ACC112 (cell line): ENCODE measurements around the gene GOLGA1.

Experiments
- H2AFZ ChIP-seq: fragments of 200-600 bp; sonication (generic); one replicate; pipeline ENCODE4 v1.6.0; 2017; ENCODE audit warnings: antibody characterized with exemption, low read length; ENCODE audit not compliant: unreplicated experiment
- H3K27ac ChIP-seq: fragments of 200-600 bp; sonication (generic); 2 replicates; pipeline ENCODE4 v1.5.1; 2014; ENCODE audit warnings: low read depth, mild to moderate bottlenecking, antibody characterized with exemption, low read length, moderate library complexity
- H3K27me3 ChIP-seq: fragments of 200-600 bp; sonication (generic); 2 replicates; pipeline ENCODE4 v1.6.1; 2014; ENCODE audit warnings: mild to moderate bottlenecking, antibody characterized with exemption, low read length, moderate library complexity, mixed read lengths; ENCODE audit not compliant: insufficient read depth
- H3K36me3 ChIP-seq: fragments of 200-600 bp; sonication (generic); 2 replicates; pipeline ENCODE4 v1.6.1; 2016; ENCODE audit warnings: mild to moderate bottlenecking, antibody characterized with exemption, low read length, moderate library complexity, mixed read lengths; ENCODE audit not compliant: insufficient read depth
- H3K4me1 ChIP-seq: fragments of 200-600 bp; sonication (generic); one replicate; pipeline ENCODE4 v1.6.1; 2016; ENCODE audit warnings: low read length, mixed read lengths; ENCODE audit not compliant: insufficient read depth, unreplicated experiment, control insufficient read depth
- H3K4me3 ChIP-seq: fragments of 200-600 bp; sonication (generic); 2 replicates; pipeline ENCODE4 v1.5.1; 2014; ENCODE audit warnings: mild to moderate bottlenecking, low read depth, low read length
- H3K79me2 ChIP-seq: fragments of 200-600 bp; sonication (generic); one replicate; pipeline ENCODE4 v1.6.0; 2016; ENCODE audit warnings: low read length; ENCODE audit not compliant: control insufficient read depth, unreplicated experiment, insufficient read depth

Gene GOLGA1

GRCh38 chr9:124899845-124900244 is 41.0 kb downstream of the GOLGA1 start:
- no peak overlapping the region for H2AFZ ChIP-seq
- H3K4me3 ChIP-seq: no peak overlapping the region
- peaks cover 10% of the 10 kb centered on the region; the same call in 1 of the 2 replicates for H3K36me3 ChIP-seq
- H3K27ac ChIP-seq: no peak overlapping the region
- no peaks in the 10 kb centered on the region for H3K79me2 ChIP-seq
- H3K27me3 ChIP-seq: no peaks in the 10 kb centered on the region
- peaks cover 3% of the 10 kb centered on the region for H3K4me1 ChIP-seq

- Histone ChIP-seq H3K4me3 (no peak overlapping the region), H3K27ac (no peak overlapping the region), H3K4me1 (peaks cover 3% of the 10 kb centered on the region), H3K36me3 (peaks cover 12% of the 10 kb centered on the region; the same call in 1 of the 2 replicates), H3K27me3 (no peaks in the 10 kb centered on the region), H2AFZ (no peak overlapping the region), H3K79me2 (no peaks in the 10 kb centered on the region)
Measured at GRCh38 chr9:124897570-124898460, 43.1 kb downstream of the GOLGA1 start.

GRCh38 chr9:124894741-124895170 is 46.1 kb downstream of the GOLGA1 start:
- H3K27me3 ChIP-seq: no peaks in the 10 kb centered on the region
- H2AFZ ChIP-seq: no peak overlapping the region
- H3K27ac ChIP-seq: no peak overlapping the region
- H3K4me1 ChIP-seq: no peaks in the 10 kb centered on the region
- peaks cover 12% of the 10 kb centered on the region; the same call in 1 of the 2 replicates for H3K36me3 ChIP-seq
- H3K4me3 ChIP-seq: no peak overlapping the region
- no peaks in the 10 kb centered on the region for H3K79me2 ChIP-seq

GRCh38 chr9:124894035-124894740 is 46.7 kb downstream of the GOLGA1 start:
- Histone ChIP-seq H3K4me1 (no peaks in the 10 kb centered on the region), H3K27me3 (no peaks in the 10 kb centered on the region), H2AFZ (no peak overlapping the region), H3K79me2 (no peaks in the 10 kb centered on the region), H3K36me3 (peaks cover 9% of the 10 kb centered on the region; the same call in 1 of the 2 replicates), H3K4me3 (no peak overlapping the region), H3K27ac (no peak overlapping the region)

- Histone ChIP-seq H3K4me1 (no peaks in the 10 kb centered on the region), H3K27ac (no peak overlapping the region), H3K4me3 (no peak overlapping the region), H3K27me3 (no peaks in the 10 kb centered on the region), H3K79me2 (no peaks in the 10 kb centered on the region), H2AFZ (no peak overlapping the region), H3K36me3 (peaks cover 5% of the 10 kb centered on the region; the same call in 1 of the 2 replicates)
Measured at GRCh38 chr9:124890179-124890578, 50.7 kb downstream of the GOLGA1 start.

GRCh38 chr9:124889006-124889405 is 51.9 kb downstream of the GOLGA1 start:
- Histone ChIP-seq H3K27ac (no peak overlapping the region), H2AFZ (no peak overlapping the region), H3K79me2 (no peaks in the 10 kb centered on the region), H3K4me1 (peaks cover 5% of the 10 kb centered on the region), H3K4me3 (no peak overlapping the region), H3K36me3 (peaks cover 3% of the 10 kb centered on the region; the same call in 1 of the 2 replicates), H3K27me3 (no peaks in the 10 kb centered on the region)

GRCh38 chr9:124887832-124888231 is 53.1 kb downstream of the GOLGA1 start:
- no peak overlapping the region for H3K27ac ChIP-seq
- no peaks in the 10 kb centered on the region for H3K36me3 ChIP-seq
- H3K79me2 ChIP-seq: no peaks in the 10 kb centered on the region
- no peak overlapping the region for H2AFZ ChIP-seq
- peaks cover 5% of the 10 kb centered on the region for H3K4me1 ChIP-seq
- H3K27me3 ChIP-seq: no peaks in the 10 kb centered on the region
- no peak overlapping the region for H3K4me3 ChIP-seq

- H2AFZ ChIP-seq: no peak overlapping the region
- H3K27ac ChIP-seq: no peak overlapping the region
- peaks cover 3% of the 10 kb centered on the region; the same call in 1 of the 2 replicates for H3K36me3 ChIP-seq
- H3K79me2 ChIP-seq: no peaks in the 10 kb centered on the region
- H3K4me1 ChIP-seq: peaks cover 5% of the 10 kb centered on the region
- no peaks in the 10 kb centered on the region for H3K27me3 ChIP-seq
- no peak overlapping the region for H3K4me3 ChIP-seq
Measured at GRCh38 chr9:124886866-124887492, 53.9 kb downstream of the GOLGA1 start.

GRCh38 chr9:124886461-124886860 is 54.4 kb downstream of the GOLGA1 start:
- no peak overlapping the region for H3K27ac ChIP-seq
- H3K4me3 ChIP-seq: no peak overlapping the region
- H3K27me3 ChIP-seq: no peaks in the 10 kb centered on the region
- H3K79me2 ChIP-seq: no peaks in the 10 kb centered on the region
- no peak overlapping the region for H2AFZ ChIP-seq
- H3K36me3 ChIP-seq: peaks cover 6% of the 10 kb centered on the region; the same call in 1 of the 2 replicates
- peaks cover 5% of the 10 kb centered on the region for H3K4me1 ChIP-seq

- Histone ChIP-seq H3K27me3 (no peaks in the 10 kb centered on the region), H2AFZ (no peak overlapping the region), H3K4me1 (peaks cover 5% of the 10 kb centered on the region), H3K27ac (no peak overlapping the region), H3K79me2 (no peaks in the 10 kb centered on the region), H3K4me3 (no peak overlapping the region), H3K36me3 (peaks cover 6% of the 10 kb centered on the region; the same call in 1 of the 2 replicates)
Measured at GRCh38 chr9:124885551-124885950, 55.3 kb downstream of the GOLGA1 start.
